GM19035 (cell line): ENCODE data around the gene UBE2E2.
"Not testable (repeated sequence)": the region's sequence is repeated elsewhere in the genome, so short reads cannot be mapped to it uniquely, and the experiment has no call there.

Experiments used
- ATAC-seq: cut with Tn5 transposase; IDR thresholded peaks from one replicate; pipeline ENCODE4 v1.9.1; 2021; ENCODE audit not compliant: unreplicated experiment

The UBE2E2 gene

GRCh38 chr3:23320586-23321570 is 117.8 kb downstream of the UBE2E2 start:
- no peak for ATAC-seq

GRCh38 chr3:23324745-23325144 is 121.6 kb downstream of the UBE2E2 start:
- peak; percentile 55 for ATAC-seq

GRCh38 chr3:23325466-23326065 is 122.4 kb downstream of the UBE2E2 start:
- ATAC-seq, result peak; percentile 61

GRCh38 chr3:23329471-23330105 is 126.5 kb downstream of the UBE2E2 start:
- no peak for ATAC-seq

GRCh38 chr3:23330568-23330967 is 127.4 kb downstream of the UBE2E2 start:
- ATAC-seq, result no peak

GRCh38 chr3:23331141-23331935 is 128.2 kb downstream of the UBE2E2 start:
- no peak for ATAC-seq

GRCh38 chr3:23333633-23334032 is 130.5 kb downstream of the UBE2E2 start:
- no peak for ATAC-seq

GRCh38 chr3:23336853-23337252 is 133.7 kb downstream of the UBE2E2 start:
- ATAC-seq, result not testable (repeated sequence)

- peak; percentile 81 for ATAC-seq
Observed at GRCh38 chr3:23341147-23341838, 138.2 kb downstream of the UBE2E2 start.

- no peak for ATAC-seq
Observed at GRCh38 chr3:23342343-23342742, 139.2 kb downstream of the UBE2E2 start.

GRCh38 chr3:23343509-23343908 is 140.4 kb downstream of the UBE2E2 start:
- no peak for ATAC-seq

- no peak for ATAC-seq
Observed at GRCh38 chr3:23344886-23345285, 141.8 kb downstream of the UBE2E2 start.

GRCh38 chr3:23349444-23349843 is 146.3 kb downstream of the UBE2E2 start:
- ATAC-seq, result not testable (repeated sequence)

GRCh38 chr3:23356169-23356568 is 153.0 kb downstream of the UBE2E2 start:
- no peak for ATAC-seq

- no peak for ATAC-seq
Observed at GRCh38 chr3:23356923-23357322, 153.8 kb downstream of the UBE2E2 start.

- ATAC-seq, result no peak
Observed at GRCh38 chr3:23359116-23359515, 156.0 kb downstream of the UBE2E2 start.

GRCh38 chr3:23365066-23365465 is 161.9 kb downstream of the UBE2E2 start:
- no peak for ATAC-seq

GRCh38 chr3:23368731-23369130 is 165.6 kb downstream of the UBE2E2 start:
- ATAC-seq, result no peak

GRCh38 chr3:23372285-23372684 is 169.2 kb downstream of the UBE2E2 start:
- ATAC-seq, result no peak

- no peak for ATAC-seq
Observed at GRCh38 chr3:23376516-23377248, 173.6 kb downstream of the UBE2E2 start.
